ENCODE data around the gene MYCBPAP.

The MYCBPAP gene

GRCh38 chr17:50573866-50574611, 65.8 kb downstream of the MYCBPAP start:
- Histone ChIP-seq H3K36me3 (replicated peaks) (no peaks in the 10 kb centered on the region), H3K27ac (no peak overlapping the region), H3K4me3 (ENCODE audit: low read depth, low read length) (no peak overlapping the region), H3K27me3 (replicated peaks) (no peaks in the 10 kb centered on the region)
- no peak for DNase-seq
- in situ Hi-C loops (cut with HindIII; ENCODE audit: low pct_ligation_motif_present, low sequenced_read_pairs), result loop anchor here (25.0 kb wide), 1 partner anchor 113 kb away; no protein-coding TSS in a partner anchor
- TF ChIP-seq CTCF (IDR thresholded peaks at IDR 0.05; ENCODE audit: low read depth, low read length, missing control alignments), result no peak

- Histone ChIP-seq H3K27me3 (replicated peaks) (no peaks in the 10 kb centered on the region), H3K36me3 (replicated peaks) (no peaks in the 10 kb centered on the region), H3K27ac (no peak overlapping the region), H3K4me3 (ENCODE audit: low read depth, low read length) (no peak overlapping the region)
- DNase-seq, result no peak
- peak; percentile 22 for TF ChIP-seq CTCF (IDR thresholded peaks at IDR 0.05; ENCODE audit: low read depth, low read length, missing control alignments)
- in situ Hi-C loops (cut with HindIII; ENCODE audit: low pct_ligation_motif_present, low sequenced_read_pairs), result no loop called here
These were observed 67.5 kb downstream of the MYCBPAP start for GRCh38 chr17:50575581-50576210.

GRCh38 chr17:50576864-50577263, 68.6 kb downstream of the MYCBPAP start:
- in situ Hi-C loops (cut with HindIII; ENCODE audit: low pct_ligation_motif_present, low sequenced_read_pairs), result no loop called here
- H3K27me3 ChIP-seq (replicated peaks), result no peaks in the 10 kb centered on the region
- TF ChIP-seq CTCF (IDR thresholded peaks at IDR 0.05; ENCODE audit: low read depth, low read length, missing control alignments), result no peak

GRCh38 chr17:50577451-50577954, 69.3 kb downstream of the MYCBPAP start:
- Histone ChIP-seq H3K4me3 (ENCODE audit: low read depth, low read length) (no peak overlapping the region), H3K27me3 (replicated peaks) (no peaks in the 10 kb centered on the region), H3K36me3 (replicated peaks) (no peaks in the 10 kb centered on the region), H3K27ac (no peak overlapping the region)
- in situ Hi-C loops (cut with HindIII; ENCODE audit: low pct_ligation_motif_present, low sequenced_read_pairs), result no loop called here
- no peak for TF ChIP-seq CTCF (IDR thresholded peaks at IDR 0.05; ENCODE audit: low read depth, low read length, missing control alignments)
- DNase-seq, result no peak

More at GRCh38 chr17:50576864-50577263, 68.6 kb downstream of the MYCBPAP start:
- H3K36me3 ChIP-seq (replicated peaks), result no peaks in the 10 kb centered on the region
- H3K4me3 ChIP-seq (ENCODE audit: low read depth, low read length), result no peak overlapping the region
- no peak for DNase-seq
- H3K27ac ChIP-seq, result no peak overlapping the region

- in situ Hi-C loops (cut with HindIII; ENCODE audit: low pct_ligation_motif_present, low sequenced_read_pairs), result no loop called here
- Histone ChIP-seq H3K36me3 (replicated peaks) (no peaks in the 10 kb centered on the region), H3K4me3 (ENCODE audit: low read depth, low read length) (no peak overlapping the region), H3K27ac (no peak overlapping the region), H3K27me3 (replicated peaks) (peaks cover 4% of the 10 kb centered on the region)
- DNase-seq, result no peak
- no peak for TF ChIP-seq CTCF (IDR thresholded peaks at IDR 0.05; ENCODE audit: low read depth, low read length, missing control alignments)
These were observed 69.9 kb downstream of the MYCBPAP start for GRCh38 chr17:50578173-50578572.
